A549 (cell line): ENCODE data around the gene BGLAP.

Source experiments
- CEBPB ChIP-seq, 2 experiments: fragments of >200 bp in 1 of 2; sonication (Bioruptor Twin) in 1 of 2; formaldehyde crosslinking in 1 of 2; IDR thresholded peaks; 2 replicates each; pipeline ENCODE4 v1.6.1; 2012 to 2016
- EP300 ChIP-seq, 2 experiments: fragments of >200 bp; sonication (Bioruptor Twin); formaldehyde crosslinking; IDR thresholded peaks; 2 replicates in 1 of 2; 3 replicates in 1 of 2; pipeline ENCODE4 v1.6.1; 2016 to 2017
- KDM1A ChIP-seq: fragments of 200-600 bp; sonication (generic); IDR thresholded peaks from 2 replicates; pipeline ENCODE4 v1.6.1; 2016; ENCODE audit warnings: low read depth, mild to moderate bottlenecking
- MAFK ChIP-seq: fragments of 450-650 bp; IDR thresholded peaks from 2 replicates; pipeline ENCODE4 v1.6.1; 2014; ENCODE audit not compliant: partially characterized antibody
- POLR2AphosphoS2 ChIP-seq: conservative IDR thresholded peaks from 2 replicates; pipeline ENCODE4 v1.6.1; 2012; ENCODE audit warnings: low read length, improper control_type of control experiment, inconsistent platforms
- RFX5 ChIP-seq: fragments of 450-650 bp; IDR thresholded peaks from 2 replicates; pipeline ENCODE4 v1.7.1; 2014; ENCODE audit warnings: antibody characterized with exemption, mild to moderate bottlenecking, moderate library complexity
- SREBF2 ChIP-seq: fragments of 450-650 bp; IDR thresholded peaks from 2 replicates; pipeline ENCODE4 v1.6.1; 2014; ENCODE audit warnings: mild to moderate bottlenecking, moderate library complexity
- TF ChIP-seq, protein P1 (sequence below): fragments of 450-650 bp; IDR thresholded peaks from 2 replicates; pipeline ENCODE4 v1.6.1; 2014; ENCODE audit warnings: antibody characterized with exemption
- TF ChIP-seq, protein P2 (sequence below): fragments of >200 bp; sonication (Bioruptor Twin); formaldehyde crosslinking; IDR thresholded peaks from 3 replicates; pipeline ENCODE4 v1.5.1; 2016
- TF ChIP-seq, protein P3 (sequence below): fragments of 250-450 bp; sonication (Bioruptor Pico); IDR thresholded peaks from 2 replicates; pipeline ENCODE4 v1.5.0; 2021; ENCODE audit warnings: mild to moderate bottlenecking, moderate library complexity, borderline replicate concordance
- TF ChIP-seq, protein P4 (sequence below): fragments of 150-350 bp; IDR thresholded peaks from 2 replicates; pipeline ENCODE4 v1.6.1; 2014; ENCODE audit warnings: low read depth, mild to moderate bottlenecking, low read length
- TF ChIP-seq, protein P5 (sequence below): fragments of 200-600 bp; sonication (generic); IDR thresholded peaks from 2 replicates; pipeline ENCODE4 v1.6.1; 2016; ENCODE audit warnings: antibody characterized with exemption, mild to moderate bottlenecking, moderate library complexity

DNA sequence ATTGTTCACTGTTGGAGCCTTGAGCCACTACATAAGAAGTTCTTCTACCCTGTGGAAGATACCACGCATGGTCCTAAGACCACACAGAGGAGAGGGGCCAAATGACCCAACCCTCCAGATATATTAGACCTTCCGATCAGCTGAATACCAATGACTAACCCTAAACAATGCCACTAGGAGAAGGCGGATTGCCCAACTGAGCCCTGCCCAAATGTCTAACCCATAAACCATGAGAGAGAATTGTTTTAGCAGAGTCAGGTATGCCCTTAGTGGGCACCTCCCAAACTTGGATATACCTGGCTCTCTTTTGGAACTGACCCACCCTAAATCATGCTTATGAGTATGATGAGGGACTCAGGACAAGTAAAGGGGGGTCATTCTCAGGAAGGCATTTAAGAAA lies 28.3 kb downstream of the BGLAP start:
- TF ChIP-seq, protein P1, sequence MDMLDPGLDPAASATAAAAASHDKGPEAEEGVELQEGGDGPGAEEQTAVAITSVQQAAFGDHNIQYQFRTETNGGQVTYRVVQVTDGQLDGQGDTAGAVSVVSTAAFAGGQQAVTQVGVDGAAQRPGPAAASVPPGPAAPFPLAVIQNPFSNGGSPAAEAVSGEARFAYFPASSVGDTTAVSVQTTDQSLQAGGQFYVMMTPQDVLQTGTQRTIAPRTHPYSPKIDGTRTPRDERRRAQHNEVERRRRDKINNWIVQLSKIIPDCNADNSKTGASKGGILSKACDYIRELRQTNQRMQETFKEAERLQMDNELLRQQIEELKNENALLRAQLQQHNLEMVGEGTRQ: no peak
- TF ChIP-seq, protein P2, sequence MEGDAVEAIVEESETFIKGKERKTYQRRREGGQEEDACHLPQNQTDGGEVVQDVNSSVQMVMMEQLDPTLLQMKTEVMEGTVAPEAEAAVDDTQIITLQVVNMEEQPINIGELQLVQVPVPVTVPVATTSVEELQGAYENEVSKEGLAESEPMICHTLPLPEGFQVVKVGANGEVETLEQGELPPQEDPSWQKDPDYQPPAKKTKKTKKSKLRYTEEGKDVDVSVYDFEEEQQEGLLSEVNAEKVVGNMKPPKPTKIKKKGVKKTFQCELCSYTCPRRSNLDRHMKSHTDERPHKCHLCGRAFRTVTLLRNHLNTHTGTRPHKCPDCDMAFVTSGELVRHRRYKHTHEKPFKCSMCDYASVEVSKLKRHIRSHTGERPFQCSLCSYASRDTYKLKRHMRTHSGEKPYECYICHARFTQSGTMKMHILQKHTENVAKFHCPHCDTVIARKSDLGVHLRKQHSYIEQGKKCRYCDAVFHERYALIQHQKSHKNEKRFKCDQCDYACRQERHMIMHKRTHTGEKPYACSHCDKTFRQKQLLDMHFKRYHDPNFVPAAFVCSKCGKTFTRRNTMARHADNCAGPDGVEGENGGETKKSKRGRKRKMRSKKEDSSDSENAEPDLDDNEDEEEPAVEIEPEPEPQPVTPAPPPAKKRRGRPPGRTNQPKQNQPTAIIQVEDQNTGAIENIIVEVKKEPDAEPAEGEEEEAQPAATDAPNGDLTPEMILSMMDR: no peak
- TF ChIP-seq, protein P3, sequence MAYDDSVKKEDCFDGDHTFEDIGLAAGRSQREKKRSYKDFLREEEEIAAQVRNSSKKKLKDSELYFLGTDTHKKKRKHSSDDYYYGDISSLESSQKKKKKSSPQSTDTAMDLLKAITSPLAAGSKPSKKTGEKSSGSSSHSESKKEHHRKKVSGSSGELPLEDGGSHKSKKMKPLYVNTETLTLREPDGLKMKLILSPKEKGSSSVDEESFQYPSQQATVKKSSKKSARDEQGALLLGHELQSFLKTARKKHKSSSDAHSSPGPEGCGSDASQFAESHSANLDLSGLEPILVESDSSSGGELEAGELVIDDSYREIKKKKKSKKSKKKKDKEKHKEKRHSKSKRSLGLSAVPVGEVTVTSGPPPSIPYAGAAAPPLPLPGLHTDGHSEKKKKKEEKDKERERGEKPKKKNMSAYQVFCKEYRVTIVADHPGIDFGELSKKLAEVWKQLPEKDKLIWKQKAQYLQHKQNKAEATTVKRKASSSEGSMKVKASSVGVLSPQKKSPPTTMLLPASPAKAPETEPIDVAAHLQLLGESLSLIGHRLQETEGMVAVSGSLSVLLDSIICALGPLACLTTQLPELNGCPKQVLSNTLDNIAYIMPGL (CRISPR knock-in tag): no peak
- TF ChIP-seq POLR2AphosphoS2: no peak
- TF ChIP-seq EP300 (IDR thresholded peaks at IDR 0.05): no peak
- TF ChIP-seq CEBPB (IDR thresholded peaks at IDR 0.05): no peak
- TF ChIP-seq KDM1A: no peak
- no peak for TF ChIP-seq MAFK
- no peak for TF ChIP-seq SREBF2
- TF ChIP-seq, protein P4, sequence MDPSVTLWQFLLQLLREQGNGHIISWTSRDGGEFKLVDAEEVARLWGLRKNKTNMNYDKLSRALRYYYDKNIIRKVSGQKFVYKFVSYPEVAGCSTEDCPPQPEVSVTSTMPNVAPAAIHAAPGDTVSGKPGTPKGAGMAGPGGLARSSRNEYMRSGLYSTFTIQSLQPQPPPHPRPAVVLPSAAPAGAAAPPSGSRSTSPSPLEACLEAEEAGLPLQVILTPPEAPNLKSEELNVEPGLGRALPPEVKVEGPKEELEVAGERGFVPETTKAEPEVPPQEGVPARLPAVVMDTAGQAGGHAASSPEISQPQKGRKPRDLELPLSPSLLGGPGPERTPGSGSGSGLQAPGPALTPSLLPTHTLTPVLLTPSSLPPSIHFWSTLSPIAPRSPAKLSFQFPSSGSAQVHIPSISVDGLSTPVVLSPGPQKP: no peak
- TF ChIP-seq, protein P5, sequence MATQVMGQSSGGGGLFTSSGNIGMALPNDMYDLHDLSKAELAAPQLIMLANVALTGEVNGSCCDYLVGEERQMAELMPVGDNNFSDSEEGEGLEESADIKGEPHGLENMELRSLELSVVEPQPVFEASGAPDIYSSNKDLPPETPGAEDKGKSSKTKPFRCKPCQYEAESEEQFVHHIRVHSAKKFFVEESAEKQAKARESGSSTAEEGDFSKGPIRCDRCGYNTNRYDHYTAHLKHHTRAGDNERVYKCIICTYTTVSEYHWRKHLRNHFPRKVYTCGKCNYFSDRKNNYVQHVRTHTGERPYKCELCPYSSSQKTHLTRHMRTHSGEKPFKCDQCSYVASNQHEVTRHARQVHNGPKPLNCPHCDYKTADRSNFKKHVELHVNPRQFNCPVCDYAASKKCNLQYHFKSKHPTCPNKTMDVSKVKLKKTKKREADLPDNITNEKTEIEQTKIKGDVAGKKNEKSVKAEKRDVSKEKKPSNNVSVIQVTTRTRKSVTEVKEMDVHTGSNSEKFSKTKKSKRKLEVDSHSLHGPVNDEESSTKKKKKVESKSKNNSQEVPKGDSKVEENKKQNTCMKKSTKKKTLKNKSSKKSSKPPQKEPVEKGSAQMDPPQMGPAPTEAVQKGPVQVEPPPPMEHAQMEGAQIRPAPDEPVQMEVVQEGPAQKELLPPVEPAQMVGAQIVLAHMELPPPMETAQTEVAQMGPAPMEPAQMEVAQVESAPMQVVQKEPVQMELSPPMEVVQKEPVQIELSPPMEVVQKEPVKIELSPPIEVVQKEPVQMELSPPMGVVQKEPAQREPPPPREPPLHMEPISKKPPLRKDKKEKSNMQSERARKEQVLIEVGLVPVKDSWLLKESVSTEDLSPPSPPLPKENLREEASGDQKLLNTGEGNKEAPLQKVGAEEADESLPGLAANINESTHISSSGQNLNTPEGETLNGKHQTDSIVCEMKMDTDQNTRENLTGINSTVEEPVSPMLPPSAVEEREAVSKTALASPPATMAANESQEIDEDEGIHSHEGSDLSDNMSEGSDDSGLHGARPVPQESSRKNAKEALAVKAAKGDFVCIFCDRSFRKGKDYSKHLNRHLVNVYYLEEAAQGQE: no peak
- TF ChIP-seq RFX5: no peak
